Measurements from ENCODE around the gene ADD2. TPM values are rescaled to one million over a fixed set of nuclear protein-coding genes. Genes with fewer than 3 reads are reported as not detected.
A peak's percentile ranks its signal among the peaks of the same experiment; 100 is the strongest.
"Not testable (repeated sequence)": the region's sequence is repeated elsewhere in the genome, so short reads cannot be mapped to it uniquely, and the experiment has no call there.

Gene ADD2
- total RNA-seq, 1 donor from 2014 or later, result 4.8 TPM

DNA sequence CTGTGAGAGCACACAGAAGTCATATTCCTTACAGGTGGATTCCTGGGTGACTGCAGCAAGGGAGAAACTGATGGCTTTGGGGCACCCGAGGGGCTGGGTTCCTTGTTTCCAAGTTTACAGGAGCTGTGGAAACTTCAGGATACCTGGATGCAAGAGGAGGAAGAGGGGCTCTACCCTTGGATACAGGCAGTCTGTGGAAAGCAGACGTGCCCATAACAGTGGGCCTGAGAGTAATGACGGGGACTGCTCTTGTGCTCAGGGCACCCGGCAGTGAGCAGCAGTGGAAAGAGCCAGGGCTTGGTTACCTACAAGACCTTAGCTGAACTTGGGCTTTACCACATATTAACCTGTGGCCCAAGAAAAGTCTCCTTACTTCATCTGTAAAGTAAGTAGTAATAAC lies 112.2 kb downstream of the ADD2 start:
- Histone ChIP-seq H3K79me2 (ENCODE audit: insufficient read depth, low read length) (no peaks in the 10 kb centered on the region), H3K4me2 (ENCODE audit: low read length) (no peak overlapping the region), H3K9ac (ENCODE audit: low read length) (no peak overlapping the region), H3K36me3 (ENCODE audit: insufficient read depth, low read length) (no peaks in the 10 kb centered on the region), H3K4me1 (ENCODE audit: insufficient read depth, low read length) (no peaks in the 10 kb centered on the region), H2AFZ (ENCODE audit: low read depth, low read length) (no peak overlapping the region), H3K9me3 (ENCODE audit: insufficient read depth, low read depth, low read length) (no peaks in the 10 kb centered on the region), H3K4me3 (ENCODE audit: insufficient read depth, low read depth, low read length) (no peak overlapping the region), H3K27me3 (ENCODE audit: insufficient read depth, low read length) (peaks cover 16% of the 10 kb centered on the region), H4K20me1 (ENCODE audit: insufficient read depth, low read length) (no peaks in the 10 kb centered on the region), H3K27ac (ENCODE audit: low read depth, low read length) (no peak overlapping the region)
- FAIRE-seq, result no peak
- Mint-ChIP-seq H3K9me3 (ENCODE audit: unreplicated experiment) (peaks cover 4% of the 10 kb centered on the region), H3K36me3 (ENCODE audit: low read depth, unreplicated experiment) (no peaks in the 10 kb centered on the region), H3K27me3 (ENCODE audit: low read depth, unreplicated experiment) (peaks cover 52% of the 10 kb centered on the region), H3K27ac (ENCODE audit: unreplicated experiment) (no peak overlapping the region), H3K4me3 (ENCODE audit: unreplicated experiment) (no peak overlapping the region), H3K4me1 (ENCODE audit: low read depth, unreplicated experiment) (no peaks in the 10 kb centered on the region)
- no peak for DNase-seq (ENCODE audit: low read depth)
- TF ChIP-seq, protein P1, sequence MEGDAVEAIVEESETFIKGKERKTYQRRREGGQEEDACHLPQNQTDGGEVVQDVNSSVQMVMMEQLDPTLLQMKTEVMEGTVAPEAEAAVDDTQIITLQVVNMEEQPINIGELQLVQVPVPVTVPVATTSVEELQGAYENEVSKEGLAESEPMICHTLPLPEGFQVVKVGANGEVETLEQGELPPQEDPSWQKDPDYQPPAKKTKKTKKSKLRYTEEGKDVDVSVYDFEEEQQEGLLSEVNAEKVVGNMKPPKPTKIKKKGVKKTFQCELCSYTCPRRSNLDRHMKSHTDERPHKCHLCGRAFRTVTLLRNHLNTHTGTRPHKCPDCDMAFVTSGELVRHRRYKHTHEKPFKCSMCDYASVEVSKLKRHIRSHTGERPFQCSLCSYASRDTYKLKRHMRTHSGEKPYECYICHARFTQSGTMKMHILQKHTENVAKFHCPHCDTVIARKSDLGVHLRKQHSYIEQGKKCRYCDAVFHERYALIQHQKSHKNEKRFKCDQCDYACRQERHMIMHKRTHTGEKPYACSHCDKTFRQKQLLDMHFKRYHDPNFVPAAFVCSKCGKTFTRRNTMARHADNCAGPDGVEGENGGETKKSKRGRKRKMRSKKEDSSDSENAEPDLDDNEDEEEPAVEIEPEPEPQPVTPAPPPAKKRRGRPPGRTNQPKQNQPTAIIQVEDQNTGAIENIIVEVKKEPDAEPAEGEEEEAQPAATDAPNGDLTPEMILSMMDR (IDR thresholded peaks at IDR 0.05; ENCODE audit: insufficient read depth, low read depth, low read length), result no peak
- TF ChIP-seq EZH2 (IDR thresholded peaks at IDR 0.05; ENCODE audit: insufficient read depth, low read length), result no peak

GRCh38 chr2:70655211-70655610 lies 112.8 kb downstream of the ADD2 start:
- peak; percentile 18 for DNase-seq (ENCODE audit: low read depth)
- not testable (repeated sequence) for FAIRE-seq; H3K9me3 ChIP-seq (ENCODE audit: insufficient read depth, low read depth, low read length); H3K9me3 Mint-ChIP-seq (ENCODE audit: unreplicated experiment); H3K36me3 Mint-ChIP-seq (ENCODE audit: low read depth, unreplicated experiment); H4K20me1 ChIP-seq (ENCODE audit: insufficient read depth, low read length); H2AFZ ChIP-seq (ENCODE audit: low read depth, low read length); H3K79me2 ChIP-seq (ENCODE audit: insufficient read depth, low read length); H3K4me2 ChIP-seq (ENCODE audit: low read length); H3K9ac ChIP-seq (ENCODE audit: low read length); H3K36me3 ChIP-seq (ENCODE audit: insufficient read depth, low read length); H3K4me3 Mint-ChIP-seq (ENCODE audit: unreplicated experiment); H3K4me1 ChIP-seq (ENCODE audit: insufficient read depth, low read length); H3K4me1 Mint-ChIP-seq (ENCODE audit: low read depth, unreplicated experiment); H3K4me3 ChIP-seq (ENCODE audit: insufficient read depth, low read depth, low read length); H3K27ac Mint-ChIP-seq (ENCODE audit: unreplicated experiment); H3K27ac ChIP-seq (ENCODE audit: low read depth, low read length)
- peaks cover 16% of the 10 kb centered on the region for H3K27me3 ChIP-seq (ENCODE audit: insufficient read depth, low read length)
- H3K27me3 Mint-ChIP-seq (ENCODE audit: low read depth, unreplicated experiment), result peaks cover 51% of the 10 kb centered on the region
- TF ChIP-seq, protein P1 (IDR thresholded peaks at IDR 0.05; ENCODE audit: insufficient read depth, low read depth, low read length), result peak; percentile 36

GRCh38 chr2:70651727-70652126 lies 116.3 kb downstream of the ADD2 start:
- Mint-ChIP-seq H3K27ac (ENCODE audit: unreplicated experiment) (no peak overlapping the region), H3K27me3 (ENCODE audit: low read depth, unreplicated experiment) (peaks cover 31% of the 10 kb centered on the region)

More at GRCh38 chr2:70651727-70652126, 116.3 kb downstream of the ADD2 start:
- DNase-seq (ENCODE audit: low read depth), result no peak
- Histone ChIP-seq H3K27ac (ENCODE audit: low read depth, low read length) (no peak overlapping the region), H3K4me3 (ENCODE audit: insufficient read depth, low read depth, low read length) (no peak overlapping the region), H3K27me3 (ENCODE audit: insufficient read depth, low read length) (peaks cover 11% of the 10 kb centered on the region), H3K79me2 (ENCODE audit: insufficient read depth, low read length) (no peaks in the 10 kb centered on the region), H3K4me2 (ENCODE audit: low read length) (no peak overlapping the region), H3K9ac (ENCODE audit: low read length) (no peak overlapping the region), H3K9me3 (ENCODE audit: insufficient read depth, low read depth, low read length) (no peaks in the 10 kb centered on the region), H2AFZ (ENCODE audit: low read depth, low read length) (no peak overlapping the region), H3K36me3 (ENCODE audit: insufficient read depth, low read length) (no peaks in the 10 kb centered on the region), H3K4me1 (ENCODE audit: insufficient read depth, low read length) (no peaks in the 10 kb centered on the region), H4K20me1 (ENCODE audit: insufficient read depth, low read length) (no peaks in the 10 kb centered on the region)
- Mint-ChIP-seq H3K9me3 (ENCODE audit: unreplicated experiment) (peaks cover 4% of the 10 kb centered on the region), H3K36me3 (ENCODE audit: low read depth, unreplicated experiment) (no peaks in the 10 kb centered on the region), H3K4me1 (ENCODE audit: low read depth, unreplicated experiment) (no peaks in the 10 kb centered on the region), H3K4me3 (ENCODE audit: unreplicated experiment) (no peak overlapping the region)
- no peak for FAIRE-seq
- no peak for TF ChIP-seq EZH2 (IDR thresholded peaks at IDR 0.05; ENCODE audit: insufficient read depth, low read length)
- TF ChIP-seq, protein P1 (IDR thresholded peaks at IDR 0.05; ENCODE audit: insufficient read depth, low read depth, low read length), result no peak
